AG20443 (cell line): ENCODE measurements around the gene PPIL3.
"Not testable (repeated sequence)": the region's sequence is repeated elsewhere in the genome, so short reads cannot be mapped to it uniquely, and the experiment has no call there.

Source experiments
- DNase-seq: peaks from one replicate; pipeline ENCODE4 v3.0.0; 2012; ENCODE audit warnings: low spot score, mixed read lengths

Gene PPIL3

DNA sequence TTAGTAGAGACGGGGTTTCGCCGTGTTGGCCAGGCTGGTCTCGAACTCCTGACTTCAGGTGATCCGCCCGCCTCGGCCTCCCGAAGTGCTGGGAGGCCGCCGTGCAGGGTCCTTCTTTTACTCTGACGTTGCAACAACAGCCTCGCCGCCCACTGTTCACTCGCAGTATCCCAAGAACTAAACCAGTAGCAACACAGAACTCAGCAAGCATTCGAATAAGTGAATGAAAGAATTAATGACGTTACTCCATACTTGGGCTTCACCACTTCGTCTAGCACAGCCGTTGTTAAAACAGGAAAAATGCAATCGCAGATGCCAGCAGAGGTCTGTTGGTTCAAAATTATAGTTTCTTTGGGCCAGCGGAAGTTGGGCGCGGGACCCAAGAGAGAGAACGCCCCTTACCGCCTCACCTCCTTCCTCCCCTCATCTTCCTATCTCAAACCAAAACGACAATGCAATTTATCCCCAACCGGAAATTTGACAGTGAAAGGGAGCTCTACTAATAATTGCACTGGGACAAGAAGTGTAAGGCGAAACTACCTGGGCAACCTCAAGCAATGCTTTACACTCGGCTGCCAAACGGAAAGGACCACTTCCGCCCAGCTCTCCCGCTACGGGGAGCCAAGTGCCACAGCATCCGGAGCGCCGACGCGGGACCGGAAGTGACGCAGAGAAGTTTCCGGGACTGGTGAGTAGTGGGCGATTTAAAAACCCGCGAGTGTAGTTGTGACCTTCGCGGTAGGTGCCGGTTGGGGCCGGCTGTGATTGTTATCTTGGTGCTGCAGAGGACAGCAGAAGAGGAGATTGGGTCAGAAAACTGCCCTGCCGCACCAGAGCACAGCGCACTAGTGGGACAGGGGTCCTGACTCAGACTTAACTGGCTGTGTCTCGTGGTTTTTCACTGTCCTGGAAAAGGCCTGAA is at the start of gene PPIL3, which contains the start of gene NIF3L1:
Gene PPIL3, minus strand, starts transcription at position 374 of the 922 bp plus-strand sequence. CDS start 1,462 bp downstream, outside the sequence.
Gene NIF3L1, plus strand, starts transcription at position 668 of the 922 bp plus-strand sequence. CDS start 2,573 bp downstream, outside the sequence.
- peak; percentile 95 for DNase-seq

DNA sequence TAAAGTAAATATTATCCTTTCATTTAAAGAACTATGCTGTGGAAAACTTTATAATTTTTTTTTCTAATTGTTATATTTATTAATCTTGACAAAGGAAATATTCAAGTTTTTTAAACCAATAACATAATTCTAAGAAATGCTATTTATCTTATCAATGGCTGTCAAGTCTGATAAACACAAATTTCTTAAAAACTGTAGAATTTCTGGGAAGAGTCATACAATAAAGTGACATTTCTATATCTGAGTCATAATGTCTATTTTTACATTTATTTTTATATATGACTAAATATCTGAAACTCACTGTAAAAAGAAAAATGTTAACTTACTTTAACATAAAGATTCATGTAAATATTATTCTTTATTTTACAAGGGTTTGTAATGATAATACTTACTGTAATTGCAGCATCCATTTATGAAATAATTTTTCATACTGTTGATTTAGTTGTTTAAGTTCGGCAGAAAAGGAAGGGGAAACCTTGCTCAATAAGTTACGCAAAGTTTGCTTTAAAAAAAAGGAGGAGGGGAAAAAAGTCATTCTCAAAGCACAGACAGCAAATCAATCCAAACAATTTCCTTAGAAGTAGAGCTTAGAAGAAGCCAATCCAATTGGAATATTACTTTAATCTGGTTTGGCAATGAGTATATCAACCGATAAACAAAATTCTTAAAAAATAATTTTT is 42.2 kb upstream of the PPIL3 start:
- no peak for DNase-seq

DNA sequence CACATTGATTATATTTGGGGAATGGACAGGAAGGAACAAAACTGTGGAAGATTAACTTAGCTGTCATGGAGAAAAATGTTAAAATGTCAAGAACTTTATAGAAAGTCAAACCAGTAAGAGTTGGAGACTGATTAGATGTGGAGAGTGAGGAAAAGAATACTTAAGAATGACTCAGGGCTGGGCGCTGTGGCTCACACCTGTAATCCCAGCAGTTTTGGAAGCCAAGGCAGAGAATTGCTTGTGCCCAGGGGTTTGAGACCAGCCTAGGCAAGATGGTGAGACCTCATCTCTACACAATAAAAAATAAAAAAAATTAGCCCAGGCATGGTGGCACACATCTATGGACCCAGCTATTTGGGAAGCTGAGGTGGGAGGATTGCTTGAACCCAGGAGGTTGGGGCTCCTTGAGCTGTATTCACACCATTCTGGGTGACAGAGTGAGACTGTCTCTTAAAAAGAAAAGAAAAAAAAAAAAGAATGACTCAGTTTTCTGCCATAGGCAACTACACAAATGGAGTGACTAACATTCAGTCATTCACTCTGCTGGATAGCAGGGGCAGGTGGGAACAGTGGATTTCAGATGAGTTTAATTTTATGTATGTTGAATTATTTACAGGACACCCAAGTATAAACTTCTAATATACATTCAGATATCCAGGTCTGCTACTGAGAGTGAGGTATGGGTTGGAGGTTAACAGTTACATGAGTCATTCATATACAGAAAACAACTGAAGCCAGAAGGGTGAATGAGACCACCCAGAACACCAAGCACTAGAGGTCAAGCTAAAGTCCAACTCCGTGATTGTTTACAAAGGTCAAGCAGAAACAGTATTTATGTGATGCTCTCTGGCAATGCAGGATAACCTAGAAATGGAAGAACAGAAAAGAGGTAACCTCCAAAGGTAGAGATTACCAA is 40.7 kb upstream of the PPIL3 start:
- no peak for DNase-seq

DNA sequence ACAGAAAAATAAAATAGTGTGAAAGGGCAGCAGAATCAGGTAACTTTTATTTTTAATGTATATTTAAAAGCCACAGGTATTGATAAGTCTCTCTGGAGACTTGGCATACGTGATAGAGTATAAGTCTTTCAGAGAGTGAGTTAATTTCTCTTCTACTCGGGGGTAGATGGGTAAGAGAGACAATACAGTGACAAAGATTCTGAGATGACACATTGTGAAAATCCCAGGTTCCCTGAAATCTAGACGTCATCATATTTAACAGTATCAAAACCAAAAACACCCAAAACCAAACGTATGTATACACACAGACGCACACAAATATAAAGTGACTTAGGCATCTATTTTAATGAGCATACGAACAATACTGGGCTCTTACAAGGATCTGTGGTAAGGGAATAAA is 33.6 kb upstream of the PPIL3 start:
- no peak for DNase-seq

DNA sequence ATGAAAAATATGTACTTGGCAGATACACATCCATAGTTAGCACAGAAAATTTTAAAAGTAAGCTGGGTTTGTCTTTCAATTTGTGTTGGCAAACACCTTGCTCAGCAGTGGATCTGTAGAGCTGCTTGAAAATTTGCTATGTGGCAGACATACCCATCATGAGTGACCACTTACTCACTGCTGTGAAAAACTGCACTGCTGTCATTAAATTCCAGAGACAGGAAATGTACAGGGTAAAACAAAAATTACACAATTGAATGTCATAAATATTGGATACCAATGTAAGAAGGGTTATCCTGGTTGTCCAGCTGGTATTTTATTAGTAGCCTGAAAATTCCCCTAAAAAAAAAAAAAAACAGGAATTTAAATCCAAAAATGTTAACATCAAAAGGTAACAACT is 24.8 kb upstream of the PPIL3 start:
- peak; percentile 65 for DNase-seq

DNA sequence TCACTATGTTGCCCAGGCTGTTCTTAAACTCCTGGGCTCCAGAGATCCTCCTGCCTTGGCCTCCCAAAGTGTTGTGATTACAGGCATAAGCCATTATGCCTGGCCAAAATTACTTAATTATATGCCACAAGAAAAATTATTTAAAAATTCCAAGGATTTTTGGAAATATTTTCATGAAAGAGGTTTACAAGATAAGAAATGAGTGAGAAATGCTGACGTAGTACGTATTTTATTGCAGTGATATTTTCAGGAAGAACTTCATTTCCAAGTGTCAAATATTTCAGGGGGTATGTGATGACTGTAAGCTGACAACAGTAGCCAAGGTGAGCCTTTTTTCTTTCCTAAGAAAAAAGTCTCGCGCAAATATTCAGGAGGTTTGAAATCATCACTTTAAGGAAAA is 21.1 kb upstream of the PPIL3 start:
- no peak for DNase-seq

DNA sequence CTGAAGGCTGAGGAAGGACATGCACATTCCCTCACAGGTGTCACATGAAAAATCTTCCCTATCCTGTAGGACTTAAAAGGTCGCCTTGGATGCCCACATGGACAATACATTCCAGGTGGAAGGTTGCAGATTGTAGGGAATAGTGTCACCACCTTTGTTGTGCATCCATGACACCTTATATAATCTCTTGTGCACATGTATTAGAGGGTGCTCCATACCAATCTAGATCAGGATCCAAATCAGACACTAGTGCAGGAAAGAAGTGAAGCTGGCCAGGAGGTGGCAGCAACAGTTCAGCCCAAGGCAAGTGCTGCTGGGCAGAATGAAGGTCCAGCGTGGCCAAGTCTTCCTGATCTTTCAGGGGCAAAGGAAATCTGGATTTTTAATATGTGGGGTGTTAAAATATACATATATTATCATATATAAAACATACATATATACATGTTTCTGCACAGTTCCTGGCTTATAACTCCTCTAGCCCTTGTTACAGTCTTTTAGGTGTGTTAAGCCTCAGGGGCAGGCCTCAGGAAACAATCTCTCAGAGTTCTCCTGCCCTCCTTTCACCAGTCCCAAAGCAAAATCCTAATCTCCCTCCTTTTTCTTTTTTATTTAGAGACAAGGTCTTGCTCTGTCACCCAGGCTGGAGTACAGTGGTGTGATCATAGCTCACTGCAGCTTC is 16.9 kb upstream of the PPIL3 start:
- DNase-seq, result peak; percentile 82

DNA sequence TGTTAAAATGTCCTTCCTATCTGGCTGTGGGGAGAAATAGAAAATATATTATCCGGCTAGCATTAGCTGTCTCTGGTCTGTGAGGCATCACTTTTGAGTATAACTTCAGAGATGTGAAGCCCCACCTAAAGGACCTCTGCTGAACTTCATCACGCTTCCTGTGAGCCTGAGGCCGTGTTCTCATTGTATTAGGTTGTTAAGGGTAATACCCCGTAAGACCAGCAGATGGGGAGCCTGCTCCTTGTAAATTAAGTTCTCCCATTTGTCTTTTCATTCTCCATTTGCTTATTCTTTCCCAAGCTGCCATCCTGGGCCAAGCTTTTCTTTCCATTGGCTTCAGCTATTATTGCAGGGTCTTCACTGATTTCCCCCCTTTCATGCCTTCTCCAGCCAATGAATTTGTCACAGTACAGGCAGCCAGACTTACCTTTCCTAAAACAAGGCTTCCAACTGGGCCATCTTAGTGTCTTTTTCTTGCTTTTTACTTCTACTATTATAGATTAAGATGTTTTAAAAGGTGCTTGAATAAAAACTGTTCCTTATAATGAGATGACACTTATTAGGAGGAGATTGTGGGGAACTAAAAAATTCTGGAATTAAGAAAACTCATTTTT is 12.7 kb upstream of the PPIL3 start:
- peak; percentile 91 for DNase-seq

DNA sequence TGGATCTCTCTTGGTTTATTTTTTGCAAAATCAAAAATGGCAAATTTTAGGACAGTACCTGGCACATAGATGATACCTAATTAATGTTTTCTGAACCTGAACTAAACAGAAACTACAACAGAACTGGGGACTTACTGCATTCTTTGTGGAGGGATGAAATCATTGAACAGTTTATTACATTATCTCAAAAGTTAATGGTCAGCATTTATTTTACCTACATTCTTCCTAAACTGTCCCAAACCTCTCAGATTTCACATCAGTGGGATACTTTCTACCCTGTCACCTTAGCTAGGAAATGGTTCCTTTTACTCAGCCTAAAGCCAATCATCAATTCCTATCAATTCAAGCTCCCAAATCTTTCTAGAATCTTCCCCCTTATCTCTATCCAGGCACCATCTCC is 10.6 kb upstream of the PPIL3 start:
- no peak for DNase-seq

DNA sequence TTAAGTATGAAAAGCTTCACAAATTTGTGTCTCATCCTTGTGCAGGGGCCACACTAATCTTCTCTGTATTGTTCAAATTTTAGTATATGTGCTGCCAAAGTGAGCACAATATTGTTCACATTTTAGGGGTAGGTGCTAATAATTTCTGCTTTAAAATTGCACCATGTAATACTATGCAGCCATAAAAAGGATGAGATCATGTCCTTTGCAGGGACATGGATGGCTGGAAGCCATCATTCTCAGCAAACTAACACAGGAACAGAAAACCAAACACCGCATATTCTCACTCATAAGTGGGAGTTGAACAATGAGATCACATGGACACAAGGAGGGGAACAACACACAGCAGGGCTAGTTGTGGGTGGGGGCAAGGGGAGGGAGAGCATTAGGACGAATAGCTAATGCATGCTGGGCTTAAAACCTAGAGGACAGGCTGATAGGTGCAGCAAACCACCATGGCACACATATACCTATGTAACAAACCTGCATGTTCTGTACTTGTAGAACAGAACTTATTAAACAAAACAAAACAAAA is 7.1 kb downstream of the PPIL3 start:
- DNase-seq, result not testable (repeated sequence)

DNA sequence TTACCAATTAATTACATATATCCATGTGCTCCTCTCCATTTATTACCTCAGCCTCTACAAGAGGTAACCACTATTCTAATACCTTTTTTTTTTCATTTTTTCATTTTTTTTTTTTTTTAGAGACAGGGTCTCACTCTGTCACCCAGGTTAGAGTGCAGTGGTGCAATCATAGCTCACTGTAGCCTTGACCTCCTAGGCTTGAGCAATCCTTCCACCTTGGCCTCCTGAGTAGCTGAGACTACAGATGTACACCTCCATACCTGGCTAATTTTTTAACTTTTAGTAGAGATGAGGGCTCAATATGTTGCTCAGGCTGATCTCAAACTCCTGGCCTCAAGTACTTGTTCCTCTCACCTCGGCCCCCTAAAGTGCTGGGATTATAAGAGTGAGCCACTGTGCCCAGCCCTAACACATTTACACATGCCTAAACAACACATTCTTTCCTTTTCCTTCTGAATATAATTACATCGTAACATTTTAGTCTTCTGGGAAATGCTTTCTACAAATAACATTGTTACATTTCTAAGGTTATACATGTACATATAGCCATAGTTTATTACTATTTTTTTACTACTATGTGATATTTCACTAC is 10.5 kb downstream of the PPIL3 start:
- no peak for DNase-seq

DNA sequence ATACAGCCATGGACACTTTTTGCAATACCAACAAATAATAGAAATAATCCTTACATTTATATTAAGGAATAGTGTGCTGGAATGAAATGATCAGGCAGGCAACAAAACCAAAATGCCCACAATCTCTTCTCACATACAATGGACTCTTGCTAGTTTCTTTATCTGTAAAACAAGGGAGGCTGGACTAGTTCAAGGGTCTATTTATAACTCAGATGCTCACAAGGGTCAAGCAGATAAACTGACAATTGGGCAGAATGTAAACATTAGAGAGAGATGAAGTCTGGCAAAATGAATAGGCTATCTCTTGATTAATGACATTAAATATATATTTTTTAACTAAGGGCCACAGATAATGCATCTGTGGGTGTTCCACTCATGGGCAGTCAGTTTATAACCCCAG is 11.4 kb downstream of the PPIL3 start:
- DNase-seq, result no peak

DNA sequence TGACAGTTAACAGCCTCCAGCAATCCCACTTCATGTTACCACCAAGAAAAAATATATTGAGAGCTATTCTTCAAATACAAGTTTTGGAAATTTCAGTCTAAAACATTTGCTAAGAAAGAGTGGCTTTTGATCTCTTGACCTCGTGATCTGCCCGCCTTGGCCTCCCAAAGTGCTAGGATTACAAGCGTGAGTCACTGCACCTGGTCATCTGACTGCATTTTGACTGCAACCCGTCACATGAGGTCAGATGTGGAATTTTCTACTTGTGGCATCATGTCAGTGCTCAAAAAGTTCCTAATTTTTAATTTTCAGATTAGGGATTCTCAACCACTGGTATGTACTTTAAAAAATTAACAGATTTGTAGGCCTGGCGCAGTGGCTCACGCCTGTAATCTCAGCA is 15.3 kb downstream of the PPIL3 start:
- no peak for DNase-seq

DNA sequence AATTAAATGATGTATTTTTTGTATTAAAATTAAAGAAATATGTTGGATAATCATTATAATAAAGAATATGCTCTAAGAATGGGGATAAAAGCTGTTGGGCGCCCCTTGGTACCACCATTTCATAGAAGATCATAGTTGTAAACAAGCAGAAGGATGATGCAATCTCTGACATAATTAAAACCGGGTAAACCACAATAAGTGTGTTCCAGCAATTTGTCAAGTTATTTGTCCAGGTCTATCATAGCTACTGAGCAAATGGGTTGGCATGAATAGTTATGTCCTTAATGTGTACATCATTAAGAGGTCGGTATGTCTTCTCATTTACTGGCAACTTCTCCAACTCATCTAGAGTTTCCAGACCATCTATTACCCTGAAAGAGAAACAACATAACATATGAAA is 17.7 kb downstream of the PPIL3 start:
- no peak for DNase-seq

DNA sequence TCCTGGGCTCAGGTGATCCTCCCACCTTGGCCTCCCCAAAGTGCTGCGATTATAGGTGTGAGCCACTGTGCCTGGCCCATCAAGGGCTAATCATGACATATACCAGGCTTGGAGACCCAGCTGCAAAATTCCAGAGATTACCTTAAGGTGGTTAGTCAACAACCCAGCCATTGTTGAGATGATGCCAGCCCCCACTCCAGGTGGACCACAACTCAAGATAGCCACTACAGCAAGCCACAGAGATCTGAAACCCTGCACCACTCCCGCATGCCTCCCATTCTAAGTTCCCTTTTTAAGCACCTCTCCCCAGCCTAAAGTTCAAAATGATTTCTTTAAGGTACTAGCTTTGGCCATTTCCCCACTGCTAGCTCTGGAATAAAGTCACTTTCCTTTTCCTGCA is 19.9 kb downstream of the PPIL3 start:
- no peak for DNase-seq

DNA sequence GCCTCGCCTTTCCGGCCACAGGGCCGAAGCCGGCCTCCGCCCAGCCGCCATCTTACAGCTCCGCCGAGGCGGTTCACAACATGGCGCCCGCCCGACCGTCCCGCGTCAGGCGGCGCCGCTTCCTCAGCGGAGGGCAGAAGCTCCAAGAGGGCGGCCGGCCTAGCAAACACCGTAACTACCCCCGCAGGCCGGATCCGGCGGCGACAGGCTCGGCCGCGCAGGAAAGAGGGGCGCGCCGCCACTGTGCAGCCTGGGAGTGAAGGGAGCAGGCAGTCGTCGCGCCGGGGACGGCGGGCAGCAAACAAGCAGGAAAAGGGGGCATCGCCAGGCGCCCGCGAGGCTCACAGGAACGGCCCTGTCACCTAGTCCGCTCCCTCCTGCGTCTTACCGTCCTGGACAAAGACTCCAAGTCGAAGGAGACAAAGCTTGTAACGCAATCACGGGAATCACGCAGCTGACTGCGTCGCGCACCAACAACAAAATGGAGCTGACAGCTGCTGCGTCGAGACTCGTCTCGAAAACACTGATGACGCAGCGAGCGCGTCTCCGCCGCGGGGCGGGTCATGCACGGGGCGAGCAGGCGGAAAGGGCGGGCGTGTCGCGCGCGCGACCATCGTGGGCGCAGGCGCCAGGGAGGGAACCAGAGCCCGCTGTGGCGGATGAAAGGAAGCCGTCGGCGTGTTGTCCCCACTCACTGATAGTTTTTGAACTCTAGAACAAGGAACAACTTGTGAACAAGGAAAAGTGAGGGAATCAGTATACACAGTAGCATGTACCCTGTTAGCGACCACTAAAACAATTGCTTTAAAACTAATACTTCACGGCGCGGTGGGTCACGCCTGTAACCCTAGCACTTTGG is 24.5 kb downstream of the PPIL3 start, which contains the start of gene CLK1:
Gene CLK1, minus strand, starts transcription at position 483 of the 859 bp plus-strand sequence. CDS start 2,796 bp downstream, outside the sequence.
- DNase-seq, result peak; percentile 97

DNA sequence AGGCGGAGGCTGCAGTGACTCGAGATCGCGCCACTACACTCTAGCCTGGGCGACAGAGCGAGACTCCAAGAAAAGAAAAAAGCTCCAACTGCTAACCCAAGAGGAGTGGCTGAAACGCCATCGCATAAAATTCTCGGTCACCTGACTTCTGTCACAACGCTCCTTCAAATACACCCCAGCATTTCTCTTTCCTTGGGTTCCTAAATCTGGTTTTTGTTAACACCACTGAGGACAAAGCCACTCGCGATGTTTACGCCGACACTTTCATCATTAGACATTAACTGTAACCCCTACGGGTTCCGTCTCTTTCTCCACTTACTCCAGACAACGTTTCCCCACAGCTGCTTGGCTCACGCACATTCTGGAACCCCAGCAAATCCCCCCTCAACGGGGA is 25.1 kb downstream of the PPIL3 start:
- DNase-seq, result no peak

DNA sequence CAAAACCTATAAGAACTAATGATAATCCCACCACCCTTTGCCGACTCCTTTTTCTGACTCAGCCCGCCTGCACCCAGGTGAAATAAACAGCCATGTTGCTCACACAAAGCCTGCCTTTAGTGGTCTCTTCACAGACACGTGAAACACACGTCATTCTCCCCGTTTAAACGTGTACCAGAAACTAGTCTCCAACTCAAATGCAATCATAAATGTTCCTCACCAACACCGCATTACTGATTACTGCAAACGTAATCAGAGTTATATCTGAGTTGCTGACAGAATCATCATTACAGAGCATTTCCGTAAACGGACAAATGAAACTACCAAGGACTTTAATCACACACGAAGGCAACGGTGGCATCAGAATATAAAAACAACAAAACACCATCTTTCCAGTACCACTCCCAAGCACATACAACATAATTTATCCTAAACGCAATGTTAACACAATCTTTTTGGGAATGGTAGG is 26.3 kb downstream of the PPIL3 start:
- DNase-seq, result no peak

DNA sequence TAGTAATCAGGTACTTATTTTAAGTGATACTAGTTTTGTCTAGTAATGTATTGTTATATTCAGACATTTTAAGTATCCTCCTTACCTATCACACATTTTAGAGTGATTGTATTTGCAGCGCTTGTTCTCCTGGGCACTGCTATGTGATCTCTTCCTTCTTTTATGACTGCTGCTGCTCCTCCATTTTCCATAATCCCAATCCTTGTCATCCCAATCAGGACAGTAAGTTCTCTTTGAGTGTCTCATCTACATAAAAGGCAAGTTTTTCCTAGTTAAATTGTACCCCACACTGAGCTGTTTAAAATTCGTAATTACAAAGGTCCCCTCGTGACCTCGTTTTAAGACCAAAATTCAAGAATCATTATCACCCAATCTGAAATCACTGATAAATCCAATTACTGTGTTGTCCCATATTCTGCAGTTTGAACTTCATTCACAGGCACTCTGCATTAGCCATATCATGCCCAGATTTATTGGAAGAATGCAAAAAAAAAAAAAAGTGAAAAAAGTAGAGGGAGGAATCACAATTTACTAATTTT is 27.2 kb downstream of the PPIL3 start:
- DNase-seq, result no peak
